K562 (cell line): ENCODE results near the gene NEK2.

Experiments used
- PCBP1 ChIP-seq: fragments of 200-400 bp; formaldehyde crosslinking; IDR thresholded peaks from 2 replicates; pipeline ENCODE4 v1.6.1; 2018; ENCODE audit warnings: mild to moderate bottlenecking, low read depth, low read length; ENCODE audit not compliant: poor library complexity, severe bottlenecking
- TF ChIP-seq, protein P1 (sequence below): fragments of 450-650 bp; IDR thresholded peaks from 2 replicates; pipeline ENCODE4 v1.6.1; 2016; ENCODE audit warnings: mild to moderate bottlenecking, moderate library complexity

DNA sequence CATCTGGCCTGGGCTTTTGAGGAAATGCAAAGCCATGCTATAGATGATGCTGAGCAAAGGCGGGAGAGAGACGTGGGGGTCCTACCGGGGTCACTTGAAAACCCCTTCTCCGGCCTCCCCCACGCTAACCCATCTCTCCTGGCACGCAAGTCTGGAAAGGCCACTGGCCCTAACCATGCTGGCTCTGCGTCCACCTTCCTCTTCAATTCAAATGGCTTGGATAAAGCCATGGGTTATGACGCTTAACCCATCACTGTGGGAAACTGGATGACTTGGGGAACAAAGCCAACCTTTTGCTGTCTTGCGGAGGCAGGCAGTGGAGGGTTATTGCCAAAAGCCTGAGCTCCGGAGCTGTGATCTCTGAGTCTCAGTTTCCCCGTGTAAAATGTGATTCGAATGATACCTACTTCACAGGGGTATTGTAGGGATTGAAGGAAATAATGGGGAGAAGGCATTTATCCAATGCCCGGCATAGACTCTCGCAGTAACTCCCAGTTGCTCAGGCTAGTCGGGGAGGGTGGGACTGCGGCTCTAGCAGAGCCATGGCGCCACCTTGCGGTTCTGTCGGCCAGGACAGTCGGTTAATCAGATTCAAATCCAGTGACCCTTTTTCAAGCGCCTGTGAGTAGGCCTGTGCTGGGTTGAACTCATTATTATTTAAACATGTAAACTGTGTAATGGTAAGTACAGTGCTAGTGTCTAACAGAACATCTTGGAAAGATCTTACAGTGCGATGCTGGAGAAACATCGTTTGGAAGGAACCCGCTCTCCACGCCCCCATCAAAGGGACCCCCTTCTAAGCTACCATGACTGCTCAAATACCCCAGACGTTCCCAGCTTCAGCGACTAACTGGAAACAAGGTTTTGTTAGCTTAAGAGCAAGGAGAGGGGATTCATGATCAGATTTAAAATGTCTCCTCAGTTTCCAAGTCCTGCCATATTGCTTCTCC lies 20.3 kb downstream of the NEK2 start:
- no peak for TF ChIP-seq PCBP1
- TF ChIP-seq, protein P1, sequence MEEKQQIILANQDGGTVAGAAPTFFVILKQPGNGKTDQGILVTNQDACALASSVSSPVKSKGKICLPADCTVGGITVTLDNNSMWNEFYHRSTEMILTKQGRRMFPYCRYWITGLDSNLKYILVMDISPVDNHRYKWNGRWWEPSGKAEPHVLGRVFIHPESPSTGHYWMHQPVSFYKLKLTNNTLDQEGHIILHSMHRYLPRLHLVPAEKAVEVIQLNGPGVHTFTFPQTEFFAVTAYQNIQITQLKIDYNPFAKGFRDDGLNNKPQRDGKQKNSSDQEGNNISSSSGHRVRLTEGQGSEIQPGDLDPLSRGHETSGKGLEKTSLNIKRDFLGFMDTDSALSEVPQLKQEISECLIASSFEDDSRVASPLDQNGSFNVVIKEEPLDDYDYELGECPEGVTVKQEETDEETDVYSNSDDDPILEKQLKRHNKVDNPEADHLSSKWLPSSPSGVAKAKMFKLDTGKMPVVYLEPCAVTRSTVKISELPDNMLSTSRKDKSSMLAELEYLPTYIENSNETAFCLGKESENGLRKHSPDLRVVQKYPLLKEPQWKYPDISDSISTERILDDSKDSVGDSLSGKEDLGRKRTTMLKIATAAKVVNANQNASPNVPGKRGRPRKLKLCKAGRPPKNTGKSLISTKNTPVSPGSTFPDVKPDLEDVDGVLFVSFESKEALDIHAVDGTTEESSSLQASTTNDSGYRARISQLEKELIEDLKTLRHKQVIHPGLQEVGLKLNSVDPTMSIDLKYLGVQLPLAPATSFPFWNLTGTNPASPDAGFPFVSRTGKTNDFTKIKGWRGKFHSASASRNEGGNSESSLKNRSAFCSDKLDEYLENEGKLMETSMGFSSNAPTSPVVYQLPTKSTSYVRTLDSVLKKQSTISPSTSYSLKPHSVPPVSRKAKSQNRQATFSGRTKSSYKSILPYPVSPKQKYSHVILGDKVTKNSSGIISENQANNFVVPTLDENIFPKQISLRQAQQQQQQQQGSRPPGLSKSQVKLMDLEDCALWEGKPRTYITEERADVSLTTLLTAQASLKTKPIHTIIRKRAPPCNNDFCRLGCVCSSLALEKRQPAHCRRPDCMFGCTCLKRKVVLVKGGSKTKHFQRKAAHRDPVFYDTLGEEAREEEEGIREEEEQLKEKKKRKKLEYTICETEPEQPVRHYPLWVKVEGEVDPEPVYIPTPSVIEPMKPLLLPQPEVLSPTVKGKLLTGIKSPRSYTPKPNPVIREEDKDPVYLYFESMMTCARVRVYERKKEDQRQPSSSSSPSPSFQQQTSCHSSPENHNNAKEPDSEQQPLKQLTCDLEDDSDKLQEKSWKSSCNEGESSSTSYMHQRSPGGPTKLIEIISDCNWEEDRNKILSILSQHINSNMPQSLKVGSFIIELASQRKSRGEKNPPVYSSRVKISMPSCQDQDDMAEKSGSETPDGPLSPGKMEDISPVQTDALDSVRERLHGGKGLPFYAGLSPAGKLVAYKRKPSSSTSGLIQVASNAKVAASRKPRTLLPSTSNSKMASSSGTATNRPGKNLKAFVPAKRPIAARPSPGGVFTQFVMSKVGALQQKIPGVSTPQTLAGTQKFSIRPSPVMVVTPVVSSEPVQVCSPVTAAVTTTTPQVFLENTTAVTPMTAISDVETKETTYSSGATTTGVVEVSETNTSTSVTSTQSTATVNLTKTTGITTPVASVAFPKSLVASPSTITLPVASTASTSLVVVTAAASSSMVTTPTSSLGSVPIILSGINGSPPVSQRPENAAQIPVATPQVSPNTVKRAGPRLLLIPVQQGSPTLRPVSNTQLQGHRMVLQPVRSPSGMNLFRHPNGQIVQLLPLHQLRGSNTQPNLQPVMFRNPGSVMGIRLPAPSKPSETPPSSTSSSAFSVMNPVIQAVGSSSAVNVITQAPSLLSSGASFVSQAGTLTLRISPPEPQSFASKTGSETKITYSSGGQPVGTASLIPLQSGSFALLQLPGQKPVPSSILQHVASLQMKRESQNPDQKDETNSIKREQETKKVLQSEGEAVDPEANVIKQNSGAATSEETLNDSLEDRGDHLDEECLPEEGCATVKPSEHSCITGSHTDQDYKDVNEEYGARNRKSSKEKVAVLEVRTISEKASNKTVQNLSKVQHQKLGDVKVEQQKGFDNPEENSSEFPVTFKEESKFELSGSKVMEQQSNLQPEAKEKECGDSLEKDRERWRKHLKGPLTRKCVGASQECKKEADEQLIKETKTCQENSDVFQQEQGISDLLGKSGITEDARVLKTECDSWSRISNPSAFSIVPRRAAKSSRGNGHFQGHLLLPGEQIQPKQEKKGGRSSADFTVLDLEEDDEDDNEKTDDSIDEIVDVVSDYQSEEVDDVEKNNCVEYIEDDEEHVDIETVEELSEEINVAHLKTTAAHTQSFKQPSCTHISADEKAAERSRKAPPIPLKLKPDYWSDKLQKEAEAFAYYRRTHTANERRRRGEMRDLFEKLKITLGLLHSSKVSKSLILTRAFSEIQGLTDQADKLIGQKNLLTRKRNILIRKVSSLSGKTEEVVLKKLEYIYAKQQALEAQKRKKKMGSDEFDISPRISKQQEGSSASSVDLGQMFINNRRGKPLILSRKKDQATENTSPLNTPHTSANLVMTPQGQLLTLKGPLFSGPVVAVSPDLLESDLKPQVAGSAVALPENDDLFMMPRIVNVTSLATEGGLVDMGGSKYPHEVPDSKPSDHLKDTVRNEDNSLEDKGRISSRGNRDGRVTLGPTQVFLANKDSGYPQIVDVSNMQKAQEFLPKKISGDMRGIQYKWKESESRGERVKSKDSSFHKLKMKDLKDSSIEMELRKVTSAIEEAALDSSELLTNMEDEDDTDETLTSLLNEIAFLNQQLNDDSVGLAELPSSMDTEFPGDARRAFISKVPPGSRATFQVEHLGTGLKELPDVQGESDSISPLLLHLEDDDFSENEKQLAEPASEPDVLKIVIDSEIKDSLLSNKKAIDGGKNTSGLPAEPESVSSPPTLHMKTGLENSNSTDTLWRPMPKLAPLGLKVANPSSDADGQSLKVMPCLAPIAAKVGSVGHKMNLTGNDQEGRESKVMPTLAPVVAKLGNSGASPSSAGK: no peak
